Caco-2 (cell line): Measurements from ENCODE around the gene ABLIM2. TPM values are rescaled to one million over a fixed set of nuclear protein-coding genes. Genes with fewer than 3 reads are reported as not detected.

Experiments
- BruUV-seq: library from RNA; stranded (reverse); fragments of 400-500 nt; replicated peaks from 2 replicates; lab custom pipeline; 2021; lab: Mats Ljungman, UMichigan
- CTCF ChIA-PET: fragments of 300-600 bp; sonication (Branson Sonifier 250); formaldehyde crosslinking; loops from one replicate; lab custom pipeline; 2022; ENCODE audit warnings: antibody characterized with exemption; lab: Charles Lee
- POLR2A ChIA-PET: fragments of 300-600 bp; sonication (Branson Sonifier 250); formaldehyde crosslinking; loops from one replicate; lab custom pipeline; 2022; ENCODE audit warnings: antibody characterized with exemption; lab: Charles Lee
- DNase-seq, 2 experiments: peaks; one replicate each; pipeline versions ENCODE4 v3.0.0 to v3.0.0-alpha.2; 2020 to 2022
- H3K27me3 ChIP-seq: replicated peaks from 2 replicates; pipeline ENCODE4 v1.6.0; 2011; ENCODE audit warnings: low read length; ENCODE audit not compliant: control insufficient read depth, insufficient read depth
- H3K36me3 ChIP-seq: 2 replicates; pipeline ENCODE4 v1.5.1; 2011; ENCODE audit warnings: low read length; ENCODE audit not compliant: control insufficient read depth, insufficient read depth
- H3K4me1 ChIP-seq: fragments of 250-450 bp; sonication (Bioruptor Pico); 2 replicates; pipeline ENCODE4 v1.5.1; 2020; ENCODE audit warnings: mild to moderate bottlenecking
- H3K4me3 ChIP-seq: 2 replicates; pipeline ENCODE4 v1.5.1; 2011; ENCODE audit warnings: low read depth, mild to moderate bottlenecking, control low read depth, low read length
- H3K9me3 ChIP-seq: fragments of 250-450 bp; sonication (Bioruptor Pico); 2 replicates; pipeline ENCODE4 v1.5.1; 2020; ENCODE audit warnings: mild to moderate bottlenecking, moderate library complexity
- H3K27ac Mint-ChIP-seq: one replicate; pipeline ENCODE4 v1.8.0; 2022; ENCODE audit warnings: mixed read lengths; ENCODE audit not compliant: unreplicated experiment
- H3K27me3 Mint-ChIP-seq: one replicate; pipeline ENCODE4 v1.8.0; 2022; ENCODE audit warnings: mixed read lengths; ENCODE audit not compliant: insufficient read depth, unreplicated experiment
- H3K36me3 Mint-ChIP-seq: one replicate; pipeline ENCODE4 v1.8.0; 2022; ENCODE audit warnings: mild to moderate bottlenecking, mixed read lengths; ENCODE audit not compliant: insufficient read depth, unreplicated experiment
- H3K4me1 Mint-ChIP-seq: one replicate; pipeline ENCODE4 v1.8.0; 2022; ENCODE audit warnings: low read depth, mixed read lengths; ENCODE audit not compliant: unreplicated experiment
- H3K4me3 Mint-ChIP-seq: one replicate; pipeline ENCODE4 v1.8.0; 2022; ENCODE audit warnings: mild to moderate bottlenecking, moderate library complexity, mixed read lengths; ENCODE audit not compliant: unreplicated experiment
- H3K9me3 Mint-ChIP-seq: one replicate; pipeline ENCODE4 v1.8.0; 2022; ENCODE audit warnings: mixed read lengths; ENCODE audit not compliant: unreplicated experiment
- CTCF ChIP-seq, 2 experiments: fragments of 200-600 bp in 1 of 2; IDR thresholded peaks; 1 replicate in 1 of 2; 2 replicates in 1 of 2; pipeline versions ENCODE4 v1.5.1 to v1.8.0; 2011 to 2022; ENCODE audit warnings: antibody characterized with exemption in 1 of 2, control low read depth in 1 of 2, inconsistent platforms in 1 of 2, low read depth in 1 of 2, low read length in 1 of 2, mild to moderate bottlenecking in 1 of 2, moderate library complexity in 1 of 2; ENCODE audit not compliant: insufficient read depth in 1 of 2, severe bottlenecking in 1 of 2, unreplicated experiment in 1 of 2
- intact Hi-C: fragments of 100-400 bp; cut with micrococcal nuclease; formaldehyde crosslinking; loops from one replicate; pipeline ENCODE4 v1.10.0; 2022; ENCODE audit not compliant: unreplicated experiment
- total RNA-seq: library from RNA; stranded (reverse); gene quantifications from 2 replicates; pipeline ENCODE4 v1.2.3, GENCODE V29; 2022

ABLIM2 gene
- total RNA-seq, 1 experiment from 2014 or later: 0.23 TPM

- Histone ChIP-seq H3K9me3 (no peaks in the 10 kb centered on the region), H3K27me3 (no peaks in the 10 kb centered on the region), H3K4me3 (no peak overlapping the region), H3K4me1 (no peaks in the 10 kb centered on the region), H3K36me3 (no peaks in the 10 kb centered on the region; the same call in 1 of the 2 replicates)
- H3K4me3 Mint-ChIP-seq: no peak overlapping the region
- intact Hi-C loops: loop anchor here (1.0 to 5.0 kb wide), 2 partner anchors 51 to 124 kb away; no protein-coding TSS in a partner anchor
- CTCF ChIA-PET: interaction anchor here (1.6 kb wide), 1 partner anchor 124 kb away, joined by 3 read pairs; no protein-coding TSS in a partner anchor
- no TSS peak for BruUV-seq
- H3K27me3 Mint-ChIP-seq: no peaks in the 10 kb centered on the region
- peaks cover 5% of the 10 kb centered on the region for H3K36me3 Mint-ChIP-seq
- POLR2A ChIA-PET: no interaction called here
- no peaks in the 10 kb centered on the region for H3K9me3 Mint-ChIP-seq
- TF ChIP-seq CTCF (IDR thresholded peaks at IDR 0.05; ENCODE audit: insufficient read depth in 1 of 2, low read depth in 1 of 2, low read length in 1 of 2, severe bottlenecking in 1 of 2, unreplicated experiment in 1 of 2): no peak
- peaks cover 16% of the 10 kb centered on the region for H3K4me1 Mint-ChIP-seq
- DNase-seq: no peak
- no peak overlapping the region for H3K27ac Mint-ChIP-seq
Observed at GRCh38 chr4:7928711-7929110, 229.9 kb downstream of the ABLIM2 start.

GRCh38 chr4:7926822-7927221 lies 231.8 kb downstream of the ABLIM2 start:
- Mint-ChIP-seq H3K27ac (no peak overlapping the region), H3K27me3 (no peaks in the 10 kb centered on the region), H3K4me3 (no peak overlapping the region), H3K36me3 (peaks cover 5% of the 10 kb centered on the region), H3K4me1 (peaks cover 17% of the 10 kb centered on the region), H3K9me3 (no peaks in the 10 kb centered on the region)
- Histone ChIP-seq H3K36me3 (no peaks in the 10 kb centered on the region; the same call in 1 of the 2 replicates), H3K27me3 (no peaks in the 10 kb centered on the region), H3K9me3 (no peaks in the 10 kb centered on the region), H3K4me1 (no peaks in the 10 kb centered on the region), H3K4me3 (no peak overlapping the region)
- BruUV-seq: no TSS peak
- no peak for TF ChIP-seq CTCF (IDR thresholded peaks at IDR 0.05; ENCODE audit: insufficient read depth in 1 of 2, low read depth in 1 of 2, low read length in 1 of 2, severe bottlenecking in 1 of 2, unreplicated experiment in 1 of 2)
- DNase-seq: no peak
- ChIA-PET CTCF (no interaction called here), POLR2A (no interaction called here)
- intact Hi-C loops: loop anchor here (5.0 kb wide), 1 partner anchor 50 kb away; no protein-coding TSS in a partner anchor

- H3K36me3 ChIP-seq: no peaks in the 10 kb centered on the region; the same call in 1 of the 2 replicates
- intact Hi-C loops: no loop called here
- no peak for TF ChIP-seq CTCF (IDR thresholded peaks at IDR 0.05; ENCODE audit: insufficient read depth in 1 of 2, low read depth in 1 of 2, low read length in 1 of 2, severe bottlenecking in 1 of 2, unreplicated experiment in 1 of 2)
- BruUV-seq: no TSS peak
- POLR2A ChIA-PET: no interaction called here
- Mint-ChIP-seq H3K4me1 (peaks cover 14% of the 10 kb centered on the region), H3K27me3 (no peaks in the 10 kb centered on the region), H3K4me3 (no peak overlapping the region), H3K9me3 (no peaks in the 10 kb centered on the region), H3K27ac (no peak overlapping the region), H3K36me3 (no peaks in the 10 kb centered on the region)
- no peak for DNase-seq
- H3K9me3 ChIP-seq: no peaks in the 10 kb centered on the region
- H3K27me3 ChIP-seq: no peaks in the 10 kb centered on the region
- CTCF ChIA-PET: no interaction called here
- H3K4me1 ChIP-seq: no peaks in the 10 kb centered on the region
- no peak overlapping the region for H3K4me3 ChIP-seq
Observed at GRCh38 chr4:7924570-7924969, 234.0 kb downstream of the ABLIM2 start.
